Esophagus (tissue), 2 donors: ENCODE measurements around the gene TSPAN31. TPM values are rescaled to one million over a fixed set of nuclear protein-coding genes. Genes with fewer than 3 reads are reported as not detected.

ENCODE experiments used
- H3K27ac ChIP-seq, 2 donors: one replicate each; pipeline ENCODE4 v1.5.1; 2013; ENCODE audit warnings: low read depth in 2 of 2, mild to moderate bottlenecking in 2 of 2, inconsistent platforms in 1 of 2, low read length in 1 of 2, moderate library complexity in 1 of 2
- H3K27me3 ChIP-seq, 2 donors: one replicate each; pipeline ENCODE4 v1.6.1; 2013; ENCODE audit warnings: low read length in 2 of 2, control low read depth in 1 of 2, mild to moderate bottlenecking in 1 of 2; ENCODE audit not compliant: insufficient read depth in 2 of 2, control insufficient read depth in 1 of 2
- H3K36me3 ChIP-seq, 2 donors: one replicate each; pipeline ENCODE4 v1.6.1; 2013; ENCODE audit warnings: low read length in 1 of 2; ENCODE audit not compliant: control insufficient read depth in 2 of 2, insufficient read depth in 2 of 2
- H3K4me1 ChIP-seq, 2 donors: one replicate each; pipeline ENCODE4 v1.6.1; 2013; ENCODE audit warnings: low read length in 1 of 2; ENCODE audit not compliant: control insufficient read depth in 2 of 2, insufficient read depth in 2 of 2
- H3K4me3 ChIP-seq, 2 donors: one replicate each; pipeline ENCODE4 v1.5.1; 2013; ENCODE audit warnings: low read length in 2 of 2, mild to moderate bottlenecking in 2 of 2, low read depth in 1 of 2, moderate library complexity in 1 of 2
- H3K9me3 ChIP-seq, 2 donors: one replicate each; pipeline ENCODE4 v1.6.1; 2013; ENCODE audit warnings: mild to moderate bottlenecking in 2 of 2, low read depth in 1 of 2, low read length in 1 of 2, moderate library complexity in 1 of 2; ENCODE audit not compliant: control insufficient read depth in 2 of 2, insufficient read depth in 1 of 2
- WGBS, 2 donors: extraction: QIAGEN DNeasy Blood & Tissue Kit; methylation state at CpG; one replicate each; pipeline ENCODE4 v1.1.7; 2013; 5-methylcytosine and 5-hydroxymethylcytosine counted together
- polyA plus RNA-seq, 2 donors: library from polyadenylated mRNA; stranded (reverse); fragments of 200-250 nt; gene quantifications; one replicate each; pipeline ENCODE4 v1.2.3, GENCODE V29; 2013
- donor health status: healthy with polysubstance abuse.
- donor health status: Bipolar disorder and iron deficiency.

TSPAN31 gene
- polyA plus RNA-seq, 2 donors = 16.3 to 19.8 TPM

DNA sequence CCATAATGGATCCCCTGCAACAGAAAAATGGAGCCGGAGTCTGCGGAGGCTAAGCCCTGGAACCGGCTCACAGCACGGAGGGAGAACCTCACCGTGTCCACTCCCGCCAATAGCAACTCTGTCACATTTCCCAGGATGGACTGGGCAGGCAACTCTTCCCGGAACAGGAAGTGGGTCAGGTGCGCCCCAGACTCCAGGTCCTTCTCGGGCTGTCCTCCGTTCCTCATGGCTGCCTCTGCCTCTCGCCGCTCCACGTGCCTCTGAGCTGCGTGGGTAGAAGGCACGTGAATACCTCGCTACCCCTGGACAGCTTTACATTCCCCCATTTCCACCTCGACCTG lies 19.8 kb downstream of the TSPAN31 start:
- 17 to 18% methylated on average over 17 of the region's 17 CpGs for WGBS, 2 donors
- Histone ChIP-seq H3K27me3 (no peaks in the 10 kb centered on the region), H3K27ac (no peak overlapping the region), H3K9me3 (no peaks in the 10 kb centered on the region), H3K4me1 (peaks cover 13 to 22% of the 10 kb centered on the region in 2 donors), H3K4me3 (peak overlapping the region; percentile 42 to 45), H3K36me3 (peaks cover 0 to 7% of the 10 kb centered on the region in 2 donors)

GRCh38 chr12:57765003-57765697 lies 20.3 kb downstream of the TSPAN31 start:
- H3K9me3 ChIP-seq = no peaks in the 10 kb centered on the region
- H3K27ac ChIP-seq = no peak overlapping the region
- H3K36me3 ChIP-seq = peaks cover 0 to 7% of the 10 kb centered on the region in 2 donors
- WGBS, 2 donors = 1% methylated on average over 58 to 60 of the region's 60 CpGs
- H3K4me1 ChIP-seq = peaks cover 13 to 22% of the 10 kb centered on the region in 2 donors
- H3K4me3 ChIP-seq = peak overlapping the region; percentile 42 to 45
- no peaks in the 10 kb centered on the region for H3K27me3 ChIP-seq

GRCh38 chr12:57765698-57766463 lies 21.0 kb downstream of the TSPAN31 start:
- Histone ChIP-seq H3K27me3 (no peaks in the 10 kb centered on the region), H3K27ac (no peak overlapping the region), H3K36me3 (peaks cover 0 to 7% of the 10 kb centered on the region in 2 donors), H3K4me1 (peaks cover 13 to 22% of the 10 kb centered on the region in 2 donors), H3K4me3 (peak overlapping the region; percentile 18 to 45), H3K9me3 (no peaks in the 10 kb centered on the region)
- WGBS, 2 donors = 3% methylated on average over 34 to 40 of the region's 40 CpGs

- 8 to 9% methylated on average over 38 of the region's 38 CpGs for WGBS, 2 donors
- H3K27me3 ChIP-seq = no peaks in the 10 kb centered on the region
- peaks cover 16 to 27% of the 10 kb centered on the region in 2 donors for H3K4me1 ChIP-seq
- H3K4me3 ChIP-seq = peak within 1 kb of the TSS; percentile 18 to 45
- no peaks in the 10 kb centered on the region for H3K9me3 ChIP-seq
- H3K27ac ChIP-seq = no peak within 1 kb of the TSS
- peaks cover 0 to 7% of the 10 kb centered on the region in 2 donors for H3K36me3 ChIP-seq
These were observed 21.8 kb downstream of the TSPAN31 start, which contains the start of gene CYP27B1 for GRCh38 chr12:57766464-57767304. TSS of gene CYP27B1 (minus strand) at chr12:57767078. CDS start at chr12:57767041, 37 bp downstream.

DNA sequence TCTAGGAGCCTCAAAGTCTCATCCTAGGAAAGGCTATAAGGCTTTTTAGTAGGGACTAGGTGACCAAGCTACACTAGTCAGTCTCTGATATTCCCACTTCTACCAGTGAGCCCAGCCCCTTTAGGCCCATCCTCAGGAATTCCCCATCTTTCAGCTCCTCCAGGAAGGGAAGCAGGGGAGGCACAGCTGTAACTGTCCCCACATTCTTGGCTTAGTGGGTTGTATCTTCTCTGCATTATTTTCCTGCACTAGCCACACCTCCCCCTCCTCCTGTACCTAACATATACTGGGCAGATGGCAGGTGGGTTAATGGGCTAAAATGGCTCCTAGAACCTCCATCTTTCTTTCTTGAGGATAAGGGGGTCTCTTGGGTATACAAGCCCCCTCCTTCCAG lies 22.5 kb downstream of the TSPAN31 start:
- H3K36me3 ChIP-seq = peaks cover 0 to 7% of the 10 kb centered on the region in 2 donors
- no peak overlapping the region for H3K4me3 ChIP-seq
- H3K4me1 ChIP-seq = peaks cover 16 to 27% of the 10 kb centered on the region in 2 donors
- no peaks in the 10 kb centered on the region for H3K9me3 ChIP-seq
- no peaks in the 10 kb centered on the region for H3K27me3 ChIP-seq
- H3K27ac ChIP-seq = no peak overlapping the region

DNA sequence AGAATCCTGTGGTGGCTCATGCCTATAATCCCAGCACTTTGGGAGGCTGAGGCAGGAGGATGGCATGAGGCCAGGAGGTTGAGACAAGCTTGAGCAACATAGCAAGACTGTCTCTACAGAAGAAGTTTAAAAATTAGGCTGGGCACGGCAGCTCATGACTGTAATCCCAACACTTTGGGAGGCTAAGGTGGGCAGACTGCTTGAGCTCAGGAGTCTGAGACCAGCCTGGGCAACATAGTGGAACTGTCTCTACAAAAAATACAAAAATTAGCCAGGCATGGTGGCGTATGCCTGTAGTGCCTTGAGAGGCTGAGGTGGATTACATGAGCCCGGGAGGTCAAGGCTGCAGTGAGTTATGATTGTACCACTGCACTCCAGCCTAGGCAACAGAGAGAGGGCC lies 23.0 kb downstream of the TSPAN31 start:
- H3K27me3 ChIP-seq = no peaks in the 10 kb centered on the region
- peaks cover 0 to 7% of the 10 kb centered on the region in 2 donors for H3K36me3 ChIP-seq
- H3K9me3 ChIP-seq = no peaks in the 10 kb centered on the region
- WGBS, 2 donors = 94% methylated on average over 3 of the region's 3 CpGs
- peaks cover 16 to 27% of the 10 kb centered on the region in 2 donors for H3K4me1 ChIP-seq
- no peak overlapping the region for H3K27ac ChIP-seq
- H3K4me3 ChIP-seq = no peak overlapping the region

DNA sequence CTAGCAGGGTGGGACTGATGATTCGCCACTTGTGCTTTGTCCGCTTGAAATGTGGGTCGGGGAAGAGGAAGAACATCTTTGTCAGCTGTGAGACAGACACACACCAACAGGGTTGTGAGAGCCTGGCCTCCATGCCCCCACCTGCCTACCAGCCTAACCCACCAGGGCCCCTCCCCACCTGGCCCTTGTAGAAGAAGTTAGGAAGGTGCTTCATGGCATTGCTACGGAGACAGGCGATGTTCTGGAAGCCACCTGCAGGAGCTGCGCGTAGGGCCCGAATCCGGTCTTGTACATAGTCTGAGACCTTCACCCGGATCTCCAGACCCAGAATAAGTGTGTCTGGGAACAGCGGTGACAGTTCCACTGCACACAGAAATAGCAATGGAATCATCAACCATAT lies 24.8 kb downstream of the TSPAN31 start:
- Histone ChIP-seq H3K36me3 (peaks cover 0 to 7% of the 10 kb centered on the region in 2 donors), H3K4me1 (peaks cover 16 to 26% of the 10 kb centered on the region in 2 donors), H3K27me3 (no peaks in the 10 kb centered on the region), H3K27ac (no peak overlapping the region), H3K4me3 (no peak overlapping the region), H3K9me3 (no peaks in the 10 kb centered on the region)
- WGBS, 2 donors = 95 to 97% methylated on average over 11 of the region's 11 CpGs

GRCh38 chr12:57770734-57771133 lies 25.9 kb downstream of the TSPAN31 start:
- no peak overlapping the region for H3K4me3 ChIP-seq
- H3K9me3 ChIP-seq = no peaks in the 10 kb centered on the region
- no peak overlapping the region for H3K27ac ChIP-seq
- peaks cover 0 to 7% of the 10 kb centered on the region in 2 donors for H3K36me3 ChIP-seq
- H3K4me1 ChIP-seq = peaks cover 16% of the 10 kb centered on the region in 2 donors
- H3K27me3 ChIP-seq = no peaks in the 10 kb centered on the region
- 90 to 93% methylated on average over 4 of the region's 4 CpGs for WGBS, 2 donors

DNA sequence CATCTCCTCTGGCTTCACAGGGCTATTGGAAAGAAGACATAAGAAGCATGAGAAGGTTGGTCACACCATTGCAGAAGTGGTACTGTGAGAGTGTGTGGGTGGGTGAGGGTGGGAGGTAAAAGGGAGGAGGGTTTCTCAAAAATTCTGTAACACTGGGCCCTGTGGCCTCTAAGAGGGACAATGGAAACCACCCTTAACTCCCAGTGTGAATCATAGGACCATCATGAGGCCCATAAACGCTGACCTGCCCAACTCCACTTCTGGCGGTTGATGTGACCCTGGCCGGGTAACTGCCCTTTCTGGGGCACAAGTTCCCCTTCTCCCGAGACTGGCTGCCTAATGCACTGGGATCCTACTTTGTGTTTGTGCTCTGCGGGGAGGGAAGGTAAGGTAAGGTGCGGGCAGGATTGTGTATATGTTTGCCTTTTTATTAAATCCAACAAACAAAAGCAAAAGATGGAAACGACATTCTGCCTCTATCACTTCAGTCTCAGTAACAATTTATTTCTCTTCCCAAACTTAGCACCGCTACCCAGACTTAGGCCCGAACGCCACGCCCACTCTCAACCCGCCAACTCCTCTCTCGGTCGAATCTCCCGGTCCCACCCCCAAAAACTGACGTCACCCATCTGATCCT lies 26.5 kb downstream of the TSPAN31 start:
- Histone ChIP-seq H3K4me3 (peak overlapping the region; percentile 80 to 85), H3K27ac (peak overlapping the region; percentile 85 to 98), H3K4me1 (peaks cover 10% of the 10 kb centered on the region in 2 donors), H3K9me3 (no peaks in the 10 kb centered on the region), H3K27me3 (no peaks in the 10 kb centered on the region), H3K36me3 (peaks cover 0 to 7% of the 10 kb centered on the region in 2 donors)
- 0 to 2% methylated on average over 16 of the region's 16 CpGs for WGBS, 2 donors
